Cardiac muscle cell (in vitro differentiated cells and primary cell): ENCODE results near the gene BTAF1. TPM values are rescaled to one million over a fixed set of nuclear protein-coding genes. Genes with fewer than 3 reads are reported as not detected.

Experiments used
- DNase-seq, 2 donors: peaks; one replicate each; pipeline versions ENCODE4 v3.0.0 to v3.0.0-alpha.2; 2010 to 2017; ENCODE audit warnings: low read depth in 1 of 2, low spot score in 1 of 2
- H3K27ac ChIP-seq: fragments of 200-600 bp; sonication (generic); 2 replicates; pipeline ENCODE4 v1.5.1; 2016
- H3K27me3 ChIP-seq: fragments of 200-600 bp; sonication (generic); 2 replicates; pipeline ENCODE4 v1.6.0; 2016; ENCODE audit warnings: control low read depth
- H3K36me3 ChIP-seq: fragments of 200-600 bp; sonication (generic); 2 replicates; pipeline ENCODE4 v1.5.1; 2016; ENCODE audit warnings: control low read depth
- H3K4me1 ChIP-seq: fragments of 200-600 bp; sonication (generic); 2 replicates; pipeline ENCODE4 v1.8.1; 2017; ENCODE audit warnings: low read depth, mild to moderate bottlenecking, mixed run types
- H3K4me3 ChIP-seq: fragments of 200-600 bp; sonication (generic); 2 replicates; pipeline ENCODE4 v1.5.1; 2016; ENCODE audit warnings: mild to moderate bottlenecking
- H3K9me3 ChIP-seq: fragments of 200-600 bp; sonication (generic); 2 replicates; pipeline ENCODE4 v1.5.1; 2017; ENCODE audit warnings: low read depth, mild to moderate bottlenecking, control low read depth
- polyA plus RNA-seq: library from polyadenylated mRNA; unstranded; fragments of >200 nt; fragmentation: Nextera tagmentation; extraction: Ambion mirVana; gene quantifications from 2 replicates; pipeline ENCODE4 v1.2.1, GENCODE V29; 2016
- total RNA-seq: library from RNA; depleted of rRNA; stranded (reverse); fragments of >200 nt; gene quantifications from 2 replicates; pipeline ENCODE4 v1.2.3, GENCODE V29; 2016
- TF ChIP-seq, protein P1 (sequence below): IDR thresholded peaks from 2 replicates; pipeline ENCODE4 v1.5.1; 2012; ENCODE audit warnings: low read depth, mild to moderate bottlenecking, low read length

The BTAF1 gene
- total RNA-seq (61.3 and 121 TPM in 2 replicates), polyA plus RNA-seq (35.1 and 73.5 TPM in 2 replicates)

DNA sequence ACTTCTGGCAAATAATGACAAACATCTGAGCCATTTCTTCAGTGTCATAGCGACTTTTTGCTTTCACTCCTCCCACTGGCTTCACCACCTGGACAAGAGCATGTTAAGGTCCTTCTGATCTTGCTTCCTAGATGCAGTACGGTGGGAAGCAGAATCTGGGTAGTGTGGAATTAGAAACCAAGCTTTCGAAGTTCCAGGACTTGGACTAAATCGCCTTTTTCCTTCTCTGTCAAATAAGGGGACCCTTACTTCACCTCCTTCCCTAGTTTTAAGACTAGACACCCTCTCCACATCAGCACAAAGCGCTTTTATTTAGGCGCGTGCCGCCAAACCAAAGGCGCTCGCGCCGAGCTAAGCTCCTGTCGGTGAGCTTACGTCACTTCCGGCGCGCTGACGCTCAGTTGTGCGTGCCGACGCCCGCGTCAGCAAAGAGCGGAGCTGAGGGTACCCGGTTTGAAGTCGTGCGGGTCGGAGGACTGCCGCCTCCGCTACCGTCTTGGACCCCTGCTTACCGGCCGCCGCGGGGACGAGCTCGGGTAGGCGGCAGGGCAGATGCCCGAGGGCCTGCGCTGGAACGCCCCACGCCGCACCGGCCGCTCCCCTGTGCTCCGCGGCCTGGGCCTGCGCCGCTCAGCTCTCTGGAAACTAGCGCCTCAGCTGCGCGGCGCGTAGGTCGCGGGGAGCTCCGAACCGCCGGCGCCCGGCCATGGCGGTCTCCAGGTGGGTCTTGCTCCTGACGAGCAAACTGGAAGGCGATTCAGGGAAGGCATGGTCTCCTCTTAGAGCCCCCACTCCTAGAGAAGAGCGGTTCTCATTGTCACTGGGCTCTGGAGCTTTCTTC, at the start of gene BTAF1:
TSS of gene BTAF1 (plus strand) at position 400 of the 841 bp plus-strand sequence. CDS start at position 707, 307 bp downstream.
- TF ChIP-seq, protein P1, sequence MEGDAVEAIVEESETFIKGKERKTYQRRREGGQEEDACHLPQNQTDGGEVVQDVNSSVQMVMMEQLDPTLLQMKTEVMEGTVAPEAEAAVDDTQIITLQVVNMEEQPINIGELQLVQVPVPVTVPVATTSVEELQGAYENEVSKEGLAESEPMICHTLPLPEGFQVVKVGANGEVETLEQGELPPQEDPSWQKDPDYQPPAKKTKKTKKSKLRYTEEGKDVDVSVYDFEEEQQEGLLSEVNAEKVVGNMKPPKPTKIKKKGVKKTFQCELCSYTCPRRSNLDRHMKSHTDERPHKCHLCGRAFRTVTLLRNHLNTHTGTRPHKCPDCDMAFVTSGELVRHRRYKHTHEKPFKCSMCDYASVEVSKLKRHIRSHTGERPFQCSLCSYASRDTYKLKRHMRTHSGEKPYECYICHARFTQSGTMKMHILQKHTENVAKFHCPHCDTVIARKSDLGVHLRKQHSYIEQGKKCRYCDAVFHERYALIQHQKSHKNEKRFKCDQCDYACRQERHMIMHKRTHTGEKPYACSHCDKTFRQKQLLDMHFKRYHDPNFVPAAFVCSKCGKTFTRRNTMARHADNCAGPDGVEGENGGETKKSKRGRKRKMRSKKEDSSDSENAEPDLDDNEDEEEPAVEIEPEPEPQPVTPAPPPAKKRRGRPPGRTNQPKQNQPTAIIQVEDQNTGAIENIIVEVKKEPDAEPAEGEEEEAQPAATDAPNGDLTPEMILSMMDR, result no peak
- Histone ChIP-seq H3K4me3 (peak within 1 kb of the TSS; percentile 57), H3K27me3 (no peaks in the 10 kb centered on the region), H3K9me3 (no peaks in the 10 kb centered on the region), H3K36me3 (peaks cover 10% of the 10 kb centered on the region), H3K27ac (peak within 1 kb of the TSS; percentile 96), H3K4me1 (peaks cover 18% of the 10 kb centered on the region)
- peak; percentile 95 to 100 for DNase-seq

DNA sequence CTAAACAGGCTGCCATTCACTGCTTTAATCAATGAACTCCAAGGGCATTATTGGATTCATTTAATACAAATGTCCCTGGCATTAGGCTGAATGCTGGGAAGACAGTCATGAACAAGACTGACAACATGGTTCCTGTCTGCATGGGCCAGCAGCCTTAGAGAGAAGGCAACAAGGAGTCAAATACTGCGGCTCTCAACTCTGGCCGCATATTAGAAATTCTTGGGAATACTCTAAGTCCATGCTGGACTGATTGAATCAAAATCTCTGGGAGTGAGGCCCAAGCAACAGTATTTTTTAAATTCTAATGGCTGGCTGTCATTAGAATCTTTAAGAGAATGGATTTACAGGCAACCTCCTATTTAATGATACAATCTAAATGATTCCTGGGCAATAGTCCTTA, 48.4 kb upstream of the BTAF1 start:
- no peak for DNase-seq
- TF ChIP-seq, protein P1, result no peak
- no peaks in the 10 kb centered on the region for H3K9me3 ChIP-seq
- H3K27ac ChIP-seq, result no peak overlapping the region
- no peak overlapping the region for H3K4me3 ChIP-seq
- H3K27me3 ChIP-seq, result no peaks in the 10 kb centered on the region
- no peaks in the 10 kb centered on the region for H3K4me1 ChIP-seq
- H3K36me3 ChIP-seq, result no peaks in the 10 kb centered on the region

DNA sequence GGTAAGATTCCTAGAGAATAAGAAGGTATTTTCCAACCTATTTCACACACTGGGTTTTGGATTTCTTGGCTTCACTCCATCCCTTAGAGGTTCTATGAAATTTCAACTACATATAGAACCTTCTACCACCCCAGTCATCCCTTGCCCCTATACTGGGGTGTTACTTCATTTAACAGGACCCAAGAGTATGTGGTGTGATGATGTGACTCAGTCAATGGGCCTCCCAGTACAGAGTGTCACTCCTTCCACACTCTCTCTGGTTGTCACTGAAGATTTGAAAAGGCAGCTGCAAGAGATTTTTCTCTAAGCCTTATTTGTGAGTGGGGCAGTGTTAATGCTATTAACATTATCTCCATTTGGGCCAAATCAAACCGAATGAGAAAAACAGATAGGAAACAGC, 47.8 kb upstream of the BTAF1 start:
- DNase-seq, result no peak
- H3K4me3 ChIP-seq, result no peak overlapping the region
- TF ChIP-seq, protein P1, result no peak
- no peak overlapping the region for H3K27ac ChIP-seq
- H3K4me1 ChIP-seq, result no peaks in the 10 kb centered on the region
- H3K9me3 ChIP-seq, result no peaks in the 10 kb centered on the region
- H3K27me3 ChIP-seq, result no peaks in the 10 kb centered on the region
- no peaks in the 10 kb centered on the region for H3K36me3 ChIP-seq

DNA sequence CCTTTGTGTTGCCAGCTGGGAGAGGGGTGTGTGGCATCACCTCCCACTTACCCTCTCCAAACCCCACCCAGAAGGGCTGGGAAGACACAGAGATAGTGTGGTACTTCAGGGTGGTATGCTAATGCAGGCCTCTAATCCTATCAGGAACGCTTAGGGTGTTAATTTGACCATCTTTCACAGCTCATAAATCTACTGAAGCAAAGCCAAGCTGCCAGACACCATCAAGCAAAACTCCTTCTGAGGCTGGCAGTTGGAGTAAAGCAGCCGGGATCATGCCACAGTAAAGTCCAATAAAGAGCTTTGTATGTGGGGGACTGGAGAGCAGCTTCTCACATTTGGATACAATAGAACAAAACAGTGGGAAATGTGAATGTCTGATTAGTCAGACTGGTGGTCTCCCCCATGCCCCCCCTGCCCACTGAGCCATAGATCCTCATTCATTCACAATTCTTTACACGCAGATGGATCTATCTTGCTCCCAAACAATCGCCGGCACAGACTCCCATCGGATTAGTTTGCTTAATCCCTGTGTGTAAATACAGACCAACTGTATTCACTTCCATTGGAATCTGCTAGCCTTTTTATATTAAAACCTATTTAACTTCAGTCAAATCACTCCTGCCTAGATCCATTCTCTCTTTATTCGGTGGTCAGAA, 43.9 kb upstream of the BTAF1 start:
- H3K27ac ChIP-seq, result no peak overlapping the region
- TF ChIP-seq, protein P1, result no peak
- no peak for DNase-seq

DNA sequence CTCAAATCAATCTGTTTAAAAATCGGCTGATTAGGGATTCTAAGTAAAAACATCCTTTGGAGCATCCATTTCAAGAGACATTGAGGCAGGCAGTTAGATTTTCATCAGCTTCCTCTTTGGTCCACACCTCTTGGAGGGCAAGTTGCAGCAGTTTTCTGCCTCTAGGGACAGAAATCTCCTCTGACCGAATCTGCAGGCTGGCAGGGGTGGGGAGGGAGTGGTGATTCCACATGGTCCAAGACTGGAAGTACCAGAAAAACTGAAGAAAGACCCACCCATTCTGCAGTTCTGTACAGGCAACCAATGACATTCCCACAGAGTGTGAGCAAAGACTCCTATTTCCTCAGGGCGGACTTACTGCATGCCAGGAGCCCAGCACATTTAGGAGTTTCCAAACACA, 43.3 kb upstream of the BTAF1 start:
- no peak overlapping the region for H3K27ac ChIP-seq
- TF ChIP-seq, protein P1, result no peak
- no peak for DNase-seq

More for the DNA sequence above, 43.9 kb upstream of the BTAF1 start:
- H3K27me3 ChIP-seq, result no peaks in the 10 kb centered on the region
- no peaks in the 10 kb centered on the region for H3K9me3 ChIP-seq
- H3K4me1 ChIP-seq, result peaks cover 20% of the 10 kb centered on the region
- H3K36me3 ChIP-seq, result no peaks in the 10 kb centered on the region
- no peak overlapping the region for H3K4me3 ChIP-seq

More for the DNA sequence above, 43.3 kb upstream of the BTAF1 start:
- no peak overlapping the region for H3K4me3 ChIP-seq
- H3K4me1 ChIP-seq, result peaks cover 24% of the 10 kb centered on the region
- H3K27me3 ChIP-seq, result no peaks in the 10 kb centered on the region
- H3K9me3 ChIP-seq, result no peaks in the 10 kb centered on the region
- no peaks in the 10 kb centered on the region for H3K36me3 ChIP-seq
